Hematopoietic multipotent progenitor cell treated with erythropoietin and hydrocortisone succinate and interleukin-3 and kit ligand, for 15 days (in vitro differentiated cells): ENCODE data around the gene ADARB2.
"Not testable (repeated sequence)": the region's sequence is repeated elsewhere in the genome, so short reads cannot be mapped to it uniquely, and the experiment has no call there.

Experiments
- DNase-seq: peaks from one replicate; pipeline ENCODE4 v3.0.0-alpha.2; 2015; ENCODE audit warnings: low spot score

ADARB2 gene

DNA sequence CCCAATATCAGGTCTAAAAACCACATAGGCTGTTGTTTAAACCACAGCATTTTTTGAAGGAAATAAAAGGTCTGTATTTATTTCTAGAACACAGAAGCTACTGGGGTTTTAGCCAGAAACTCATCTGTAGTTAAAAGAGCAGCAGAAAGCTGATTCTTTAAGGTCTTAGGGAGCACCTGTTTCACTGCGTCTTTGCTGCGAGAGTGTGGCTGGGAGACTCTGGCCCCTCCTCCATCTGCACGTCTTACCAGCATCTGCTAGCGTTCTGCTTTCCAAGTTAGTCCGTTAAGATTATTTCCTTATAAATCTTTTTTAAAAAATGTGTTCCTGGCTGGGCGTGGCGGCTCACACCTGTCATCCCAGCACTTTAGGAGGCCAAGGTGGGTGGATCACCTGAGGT, 95.9 kb downstream of the ADARB2 start:
- DNase-seq: no peak

DNA sequence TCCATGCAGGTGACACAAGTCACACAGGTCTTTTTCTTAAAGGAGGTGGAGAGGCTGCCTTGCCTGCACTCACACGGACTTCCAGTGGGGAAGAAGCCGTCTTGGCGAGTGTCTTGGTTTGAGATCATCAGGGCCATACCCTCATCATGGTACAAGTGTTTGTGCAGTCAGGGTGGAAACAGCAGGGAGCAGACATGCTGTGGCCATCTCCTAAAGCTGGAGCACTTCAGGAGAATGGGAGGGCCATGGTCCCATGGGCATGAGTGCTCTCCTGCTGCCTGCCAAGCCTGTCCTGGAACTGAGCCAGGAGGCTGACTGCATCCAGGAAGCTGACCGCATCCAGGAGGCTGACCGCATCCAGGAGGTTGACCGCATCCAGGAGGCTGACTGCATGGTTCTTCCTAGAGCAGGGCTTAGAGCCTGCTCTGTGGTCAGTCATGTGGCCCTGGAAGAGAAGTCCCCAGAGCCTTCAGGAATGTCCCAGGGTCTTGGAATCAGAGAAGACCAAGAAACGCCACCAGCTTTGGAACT, 98.4 kb downstream of the ADARB2 start:
- no peak for DNase-seq

DNA sequence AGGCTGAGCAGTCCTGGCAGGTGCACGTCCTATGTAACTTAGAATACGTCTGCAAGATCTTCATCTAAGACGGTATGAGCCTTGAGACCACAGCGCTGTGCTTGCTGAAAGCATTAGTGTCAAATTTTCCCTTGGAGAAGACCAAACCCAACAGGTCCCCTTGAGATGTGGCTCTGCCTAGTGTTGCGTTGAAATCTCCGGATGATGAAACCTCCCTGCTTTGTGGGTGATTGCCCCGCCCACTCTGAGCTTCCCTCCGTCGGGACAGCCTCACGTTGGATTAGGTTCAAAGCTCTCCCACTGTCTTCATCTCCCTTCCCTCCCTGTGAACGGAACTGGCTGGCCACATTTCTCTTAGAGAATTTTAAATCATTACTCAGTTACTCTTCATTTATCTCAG, 102.0 kb downstream of the ADARB2 start:
- no peak for DNase-seq

DNA sequence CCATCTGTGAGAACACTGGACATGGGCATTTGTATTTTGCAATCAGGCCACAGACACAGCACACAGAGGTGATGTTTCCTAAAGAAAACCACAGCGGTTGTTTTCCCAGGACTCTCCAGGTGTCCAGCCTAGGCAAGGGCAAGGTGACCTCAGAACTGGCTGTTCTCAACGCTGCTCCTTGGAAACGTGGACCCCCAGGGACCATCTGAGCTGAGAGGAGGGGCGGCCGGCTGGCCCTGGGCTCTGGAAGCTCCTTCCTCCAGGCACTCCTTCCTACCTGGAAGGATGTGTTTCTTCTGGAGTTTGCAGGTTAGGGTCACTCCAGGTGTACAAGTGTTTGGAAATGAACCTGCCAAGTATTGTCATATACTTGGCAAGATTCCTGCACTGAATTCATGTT, 103.1 kb downstream of the ADARB2 start:
- no peak for DNase-seq

DNA sequence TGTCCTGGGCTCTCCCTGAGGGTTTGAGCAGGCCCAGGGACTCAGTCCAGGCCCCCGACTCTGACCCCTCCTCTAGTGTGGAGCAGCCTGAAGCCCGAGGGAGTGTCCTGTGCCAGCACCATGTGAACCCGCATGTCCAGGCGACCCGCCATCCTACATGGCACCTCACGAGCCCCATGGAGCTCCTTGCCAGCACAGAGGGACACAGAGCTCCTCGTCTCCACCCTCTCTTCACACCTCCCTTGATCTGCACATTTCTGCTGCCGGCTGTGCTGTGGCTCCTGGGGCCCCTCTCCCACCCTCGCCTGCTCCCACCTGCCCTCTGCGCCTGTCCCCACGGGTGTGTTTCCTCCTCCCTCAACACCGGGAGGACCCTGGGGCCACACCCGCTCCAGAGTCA, 103.5 kb downstream of the ADARB2 start:
- no peak for DNase-seq

DNA sequence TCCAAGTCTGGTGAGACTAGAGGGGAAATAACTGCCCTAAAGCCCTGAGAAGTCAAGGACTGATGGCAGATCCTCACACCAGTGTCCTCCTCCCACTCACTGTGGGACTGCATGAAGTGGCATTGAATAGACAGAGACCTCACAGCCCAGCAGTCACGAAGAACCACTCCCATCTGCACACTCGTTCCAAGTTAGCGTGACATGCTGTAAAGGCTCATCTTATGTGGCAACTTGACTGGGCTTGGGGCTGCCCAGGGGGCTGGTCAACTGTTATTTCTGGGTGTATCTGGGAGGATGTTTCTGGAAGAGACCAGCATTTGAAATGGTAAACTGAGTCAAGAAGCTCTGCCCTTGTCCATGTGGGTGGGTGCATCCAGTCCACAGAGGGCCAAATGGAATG, 104.7 kb downstream of the ADARB2 start:
- DNase-seq: no peak

DNA sequence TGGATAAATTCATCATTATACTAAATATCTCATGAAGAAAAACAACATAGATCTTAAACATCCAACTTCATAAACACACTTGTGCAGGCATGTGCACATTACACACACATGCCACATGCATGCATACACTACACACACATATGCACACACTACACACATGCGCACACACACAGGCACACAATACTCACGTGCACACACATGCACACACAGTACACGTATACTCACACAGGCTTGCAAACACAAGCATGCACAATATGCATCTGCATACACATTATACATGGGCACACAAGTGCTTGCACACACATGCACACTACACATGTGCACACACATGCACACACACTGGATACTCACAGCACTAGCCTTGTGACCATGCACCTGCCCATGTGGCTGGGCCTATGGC, 105.2 kb downstream of the ADARB2 start:
- no peak for DNase-seq

DNA sequence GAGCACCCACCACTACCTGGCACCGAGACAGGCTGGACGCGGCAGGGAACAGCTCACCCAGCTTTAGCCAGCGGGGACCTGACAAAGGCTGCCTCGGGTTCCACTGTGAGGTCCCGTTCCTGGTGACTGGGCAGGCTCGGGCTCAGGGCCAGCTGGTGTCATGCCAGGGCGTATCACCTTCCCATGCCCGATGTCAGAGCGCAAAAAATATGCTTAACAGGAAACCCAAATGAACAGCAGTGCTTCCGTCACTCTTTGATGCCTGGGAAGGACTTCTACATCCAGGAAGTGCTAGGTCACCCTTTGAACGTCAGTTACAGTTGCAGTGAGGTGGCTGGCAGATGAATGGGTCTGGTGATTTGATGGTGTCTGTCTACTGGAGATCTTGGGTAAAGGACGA, 106.0 kb downstream of the ADARB2 start:
- no peak for DNase-seq

DNA sequence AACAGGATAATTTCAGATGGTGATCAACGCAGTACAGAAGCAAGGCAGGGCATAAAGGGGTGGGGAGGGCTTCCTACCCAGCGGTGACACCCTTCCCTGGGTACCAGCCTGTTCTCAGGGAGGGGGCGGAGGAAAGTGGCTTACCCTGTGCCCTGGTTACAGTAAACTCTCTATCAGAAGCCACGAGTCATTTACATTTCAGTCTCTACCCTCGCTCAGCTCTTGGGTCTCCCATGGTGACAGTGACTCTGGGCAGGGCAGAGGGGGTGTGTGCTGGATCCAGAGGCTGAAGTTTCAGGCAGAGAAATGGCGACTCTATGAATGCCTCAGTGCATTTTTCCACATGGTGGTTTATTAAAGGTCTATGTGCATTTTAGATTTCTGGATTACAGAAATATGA, 107.0 kb downstream of the ADARB2 start:
- no peak for DNase-seq

DNA sequence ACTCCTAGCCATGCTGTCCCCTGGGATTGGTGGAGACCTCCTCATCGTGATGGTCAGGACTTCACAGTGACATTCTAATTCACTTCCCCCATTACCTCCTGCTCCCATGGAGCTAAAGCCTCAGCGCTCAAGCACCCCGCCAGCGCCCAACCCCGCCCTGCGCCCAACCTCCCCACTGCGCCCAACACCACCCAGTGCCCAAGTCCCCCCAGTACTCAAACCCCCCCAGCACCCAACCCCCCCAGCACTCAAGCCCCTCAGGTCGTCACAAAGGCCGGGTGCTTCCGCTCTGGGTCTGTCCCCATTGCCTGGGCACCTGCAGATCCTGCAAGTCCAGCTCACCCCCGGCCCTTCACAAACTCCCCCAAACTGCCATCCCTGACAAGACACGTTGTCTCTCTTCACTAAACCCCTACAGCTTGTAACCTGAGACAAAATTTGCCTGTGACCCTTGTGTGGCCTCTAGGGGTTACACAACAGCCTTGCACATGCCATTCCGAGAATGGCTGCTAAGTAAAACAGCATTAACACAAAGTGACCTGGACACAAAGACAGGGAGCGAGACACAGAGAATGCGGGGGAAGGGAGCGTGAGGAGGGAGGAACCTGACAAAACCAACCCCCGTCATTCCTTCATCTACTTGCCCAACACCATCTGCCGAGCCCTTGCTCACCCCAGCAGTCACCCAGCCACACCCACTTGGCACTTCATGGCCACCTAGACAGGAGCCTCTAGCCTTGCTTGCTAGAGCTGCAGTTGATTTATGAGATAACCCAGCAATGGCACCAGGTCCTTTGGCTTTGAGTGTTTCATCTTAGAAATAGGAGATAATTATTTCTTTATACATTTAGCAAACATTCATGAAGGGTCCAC, 107.8 kb downstream of the ADARB2 start:
- no peak for DNase-seq

DNA sequence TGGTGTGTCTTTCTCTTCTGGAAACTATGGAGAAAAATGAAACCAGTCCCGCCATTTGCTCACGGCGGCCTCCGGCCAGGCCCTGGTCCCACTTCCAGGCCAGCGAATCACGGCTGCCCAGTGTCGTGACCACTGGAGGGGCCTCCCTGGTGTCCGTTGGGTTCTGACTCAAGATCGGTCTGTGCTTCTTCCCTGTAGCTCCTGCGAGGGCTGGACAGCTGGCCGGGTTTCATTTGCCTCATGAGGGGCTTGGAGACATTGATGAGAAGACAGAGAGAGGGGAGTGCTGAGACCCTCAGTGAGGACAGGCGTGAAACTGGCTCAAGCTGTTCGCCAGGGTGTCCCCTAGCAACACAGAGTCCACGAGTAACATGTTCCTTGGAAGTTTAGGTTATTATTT, 108.6 kb downstream of the ADARB2 start:
- DNase-seq: no peak

DNA sequence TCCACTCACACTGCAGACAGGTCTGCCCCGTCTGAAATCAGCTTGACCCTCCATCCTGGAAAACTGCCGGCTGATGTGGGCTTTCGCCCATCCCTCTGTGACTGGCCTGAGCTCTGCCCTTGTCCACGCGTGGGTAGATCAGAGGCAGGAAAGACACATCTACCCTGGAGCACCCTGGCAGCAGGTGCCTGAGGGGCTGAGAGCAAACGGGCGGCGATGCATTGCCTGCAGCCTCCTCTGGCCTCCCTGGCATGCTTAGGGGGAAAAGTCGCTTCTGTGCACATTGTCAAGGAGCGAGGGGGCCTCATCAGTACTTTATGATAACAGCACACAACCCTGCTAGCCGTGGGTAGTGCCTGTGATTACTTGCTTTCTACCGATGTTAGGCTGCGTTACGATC, 109.4 kb downstream of the ADARB2 start:
- no peak for DNase-seq

DNA sequence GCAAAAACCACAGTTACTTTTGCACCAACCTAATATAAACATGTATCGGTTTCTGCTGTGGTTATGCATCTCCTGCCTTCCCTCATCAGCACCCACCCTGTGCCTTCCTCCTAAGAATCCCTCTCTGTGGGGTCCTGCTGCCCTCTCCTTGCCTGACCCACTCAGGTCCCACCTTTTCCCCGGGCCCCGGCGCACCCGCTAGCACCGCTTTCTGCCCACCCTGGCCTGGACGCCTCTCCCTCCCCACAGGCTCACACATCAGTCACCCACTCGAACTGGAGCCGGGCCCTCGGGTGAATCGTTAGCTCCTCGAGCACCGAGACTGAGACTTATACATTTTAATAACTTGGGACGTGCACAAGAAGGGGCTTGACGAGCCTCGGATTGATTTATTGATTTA, 110.5 kb downstream of the ADARB2 start:
- DNase-seq: no peak

DNA sequence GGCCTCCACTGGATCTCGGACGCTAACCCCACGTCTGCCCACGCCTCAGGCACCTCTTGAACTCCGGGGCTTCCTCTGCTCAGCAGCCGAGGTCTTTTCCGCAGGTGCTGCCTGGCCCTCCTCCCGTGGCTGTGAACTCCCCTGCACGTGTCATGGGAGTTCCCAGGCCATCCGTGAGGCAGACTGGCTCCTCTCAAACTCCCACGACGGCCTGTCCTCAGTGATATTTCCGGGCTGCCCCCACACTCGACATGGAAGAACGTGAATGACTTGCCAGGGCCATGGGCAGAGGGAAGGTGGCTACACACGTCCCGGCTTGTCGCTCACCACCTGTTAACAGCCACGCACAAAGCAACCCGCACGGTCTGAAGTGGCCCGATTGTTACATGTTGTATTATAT, 110.9 kb downstream of the ADARB2 start:
- no peak for DNase-seq

DNA sequence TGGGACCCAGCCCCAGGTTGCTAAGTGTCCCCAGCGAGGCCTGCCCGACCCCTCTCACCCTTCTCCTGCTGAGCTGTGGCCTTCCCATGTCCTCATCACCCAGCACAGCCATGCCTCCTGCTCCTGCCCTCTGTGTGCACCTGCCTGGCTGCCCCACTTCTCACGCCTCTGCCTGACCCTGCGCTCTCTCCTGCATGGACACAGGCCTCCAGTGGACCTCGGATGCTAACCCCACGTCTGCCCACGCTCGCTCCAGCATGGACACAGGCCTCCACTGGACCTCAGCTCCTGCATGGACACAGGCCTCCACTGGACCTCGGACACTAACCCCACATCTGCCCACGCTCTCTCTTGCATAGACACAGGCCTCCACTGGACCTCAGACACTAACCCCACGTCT, 111.6 kb downstream of the ADARB2 start:
- DNase-seq: no peak

DNA sequence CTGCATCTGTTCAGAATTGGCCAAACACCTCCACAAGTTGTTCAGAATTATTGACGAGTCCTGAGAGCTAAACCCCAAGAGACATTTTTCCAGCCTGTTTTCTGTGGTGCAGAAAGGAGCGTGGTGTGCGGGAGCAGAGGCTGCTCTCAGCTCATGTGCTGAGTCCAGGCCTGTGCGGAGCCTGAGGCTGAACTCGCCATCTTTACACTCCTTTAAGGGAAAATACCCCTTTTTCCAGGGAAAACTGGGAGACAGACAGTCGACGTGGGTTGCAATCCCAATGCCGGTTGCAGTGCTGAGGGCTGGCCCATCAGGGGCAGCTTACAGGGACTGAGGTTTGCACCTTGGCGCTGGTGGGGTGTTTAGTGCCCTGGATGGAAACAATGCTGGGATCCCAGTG, 112.2 kb downstream of the ADARB2 start:
- DNase-seq: no peak

DNA sequence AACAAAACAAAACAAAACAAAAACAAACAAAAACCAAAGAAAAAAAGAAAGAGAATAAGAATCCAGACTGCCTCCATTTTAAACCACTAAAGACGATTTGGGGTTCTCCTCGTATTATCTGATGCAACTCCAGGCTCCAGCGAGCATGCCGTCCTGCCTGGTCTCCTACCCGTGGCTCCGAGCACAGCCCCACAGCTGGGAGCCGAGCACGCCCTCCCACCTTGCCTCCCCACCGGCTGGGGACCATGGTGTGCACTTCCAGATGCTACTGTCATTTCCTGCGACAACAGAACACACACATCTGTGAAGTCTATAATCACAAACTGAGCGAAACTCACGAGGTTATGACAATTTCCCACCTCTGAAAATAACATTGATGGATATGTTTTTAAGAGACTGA, 113.1 kb downstream of the ADARB2 start:
- DNase-seq: no peak

DNA sequence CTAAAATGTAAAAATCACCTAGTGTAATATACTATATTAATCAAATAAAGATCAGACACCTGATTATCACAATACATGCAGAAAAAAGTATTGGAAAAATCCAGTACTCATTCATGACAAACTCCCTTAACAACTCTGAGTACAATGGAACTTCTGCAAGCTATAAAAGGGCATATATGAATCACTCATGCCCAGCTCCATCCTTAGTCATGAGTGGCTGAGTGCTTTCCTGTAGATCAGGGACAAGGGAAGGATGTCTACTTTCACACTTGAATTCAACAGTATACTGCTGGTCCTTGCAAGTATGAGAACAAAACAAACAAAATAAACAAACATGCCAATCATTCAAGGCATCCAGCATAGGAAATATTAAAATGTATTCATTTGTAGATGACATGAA, 116.5 kb downstream of the ADARB2 start:
- no peak for DNase-seq

DNA sequence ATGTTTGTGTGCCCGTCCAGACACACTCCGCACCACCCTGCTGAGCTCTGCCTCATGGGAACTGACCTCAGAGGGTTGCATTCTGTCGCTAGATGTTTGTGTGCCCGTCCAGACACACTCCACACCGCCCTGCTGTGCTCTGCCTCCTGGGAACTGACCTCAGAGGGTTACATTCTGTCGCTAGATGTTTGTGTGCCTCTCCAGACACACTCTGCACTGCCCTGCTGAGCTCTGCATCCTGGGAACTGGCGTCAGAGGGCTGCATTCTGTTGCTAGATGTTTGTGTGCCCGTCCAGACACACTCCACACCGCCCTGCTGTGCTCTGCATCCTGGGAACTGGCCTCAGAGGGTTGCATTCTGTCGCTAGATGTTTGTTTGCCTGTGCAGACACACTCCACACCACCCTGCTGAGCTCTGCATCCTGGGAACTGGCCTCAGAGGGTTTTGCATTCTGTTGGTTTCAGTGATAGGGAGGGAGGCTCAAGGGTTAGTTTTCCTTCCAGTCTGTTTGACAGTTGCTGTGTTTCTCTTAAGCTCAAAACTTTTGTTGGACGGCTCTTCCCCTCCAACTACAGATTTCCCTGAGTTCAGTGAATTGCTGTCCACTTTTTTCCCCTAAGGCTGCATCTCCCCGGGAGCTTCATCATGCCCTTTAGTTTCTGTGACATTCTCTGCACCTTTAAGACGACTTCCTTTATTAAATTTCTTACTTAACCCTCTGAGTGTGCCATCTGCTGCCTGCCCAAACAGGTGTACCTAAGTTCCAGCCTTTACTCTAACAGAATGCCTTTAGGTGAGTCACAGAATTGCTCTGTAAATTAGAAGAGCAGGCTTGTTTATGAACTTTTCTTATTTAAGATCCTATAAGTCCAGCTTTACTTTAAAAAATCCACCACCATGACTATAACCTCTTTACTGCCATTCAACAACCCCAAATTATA, 119.7 kb downstream of the ADARB2 start:
- not testable (repeated sequence) for DNase-seq

DNA sequence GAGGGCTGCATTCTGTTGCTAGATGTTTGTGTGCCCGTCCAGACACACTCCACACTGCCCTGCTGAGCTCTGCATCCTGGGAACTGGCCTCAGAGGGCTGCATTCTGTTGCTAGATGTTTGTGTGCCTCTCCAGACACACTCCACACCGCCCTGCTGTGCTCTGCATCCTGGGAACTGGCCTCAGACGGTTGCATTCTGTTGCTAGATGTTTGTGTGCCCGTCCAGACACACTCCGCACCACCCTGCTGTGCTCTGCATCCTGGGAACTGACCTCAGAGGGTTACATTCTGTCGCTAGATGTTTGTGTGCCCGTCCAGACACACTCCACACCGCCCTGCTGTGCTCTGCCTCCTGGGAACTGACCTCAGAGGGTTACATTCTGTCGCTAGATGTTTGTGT, 120.6 kb downstream of the ADARB2 start:
- DNase-seq: not testable (repeated sequence)

DNA sequence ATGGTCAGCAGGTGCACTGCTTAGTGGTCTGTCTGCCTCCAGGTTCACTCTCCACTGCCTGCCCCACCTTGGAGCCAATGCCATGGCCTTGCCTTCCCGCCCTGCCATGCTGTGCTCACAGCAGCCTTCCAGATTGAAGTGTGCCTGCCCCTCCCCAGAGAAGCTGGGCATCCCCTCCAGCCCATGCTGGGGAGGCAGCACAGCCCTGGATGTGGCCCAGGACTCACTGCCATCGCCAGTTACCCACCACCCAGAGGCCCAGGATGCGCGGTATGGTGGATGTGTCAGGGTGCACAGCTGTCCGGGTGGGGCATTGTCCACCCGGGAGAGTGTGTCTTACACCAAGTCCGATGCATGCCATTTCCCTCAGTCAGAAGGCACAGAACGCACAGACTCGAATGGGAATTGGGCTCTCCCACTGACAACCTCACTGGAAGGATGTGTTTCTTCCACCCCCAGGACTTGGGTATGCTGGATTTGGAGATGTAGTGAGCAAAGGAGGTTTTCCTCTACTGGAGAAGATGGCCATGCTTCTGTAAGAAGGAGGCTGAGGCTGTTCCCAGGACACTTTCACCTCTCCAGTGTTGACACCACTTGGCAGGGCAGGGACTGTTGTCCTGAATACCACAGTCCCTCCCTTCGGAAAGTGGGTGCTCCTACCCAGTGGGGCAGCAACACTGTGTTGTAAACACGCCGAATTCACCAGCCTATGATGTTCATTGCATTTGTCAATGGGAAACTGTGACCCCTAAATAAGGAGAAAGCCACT, 122.0 kb downstream of the ADARB2 start:
- no peak for DNase-seq

DNA sequence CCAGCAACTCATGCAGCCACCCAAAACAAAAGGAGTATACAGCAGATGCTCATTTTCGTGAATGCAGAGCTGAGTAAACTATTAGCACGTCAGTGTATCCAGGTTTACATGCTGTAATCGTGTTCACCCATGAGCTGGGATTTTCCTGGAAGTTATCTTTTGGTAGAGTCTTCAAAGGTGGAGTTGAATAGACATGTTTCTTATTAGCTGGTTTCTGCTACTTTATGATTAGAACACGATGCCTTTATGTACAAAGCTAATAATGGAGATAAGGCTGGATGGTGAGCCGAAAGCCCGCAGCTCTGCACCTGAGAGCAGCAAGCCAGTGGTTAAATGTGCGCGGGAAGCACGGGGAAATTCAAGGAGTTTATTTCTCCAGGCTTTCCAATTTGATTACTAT, 123.8 kb downstream of the ADARB2 start:
- DNase-seq: peak; percentile 5
